GM19240 (cell line): ENCODE results near the gene ATP7B.
A peak's percentile ranks its signal among the peaks of the same experiment; 100 is the strongest.
"Not testable (repeated sequence)": the region's sequence is repeated elsewhere in the genome, so short reads cannot be mapped to it uniquely, and the experiment has no call there.

Experiments used
- DNase-seq: peaks from one replicate; pipeline ENCODE4 v3.0.0; 2011; ENCODE audit warnings: low spot score; ENCODE audit not compliant: insufficient read length

The ATP7B gene

GRCh38 chr13:52006523-52007245 is 4.6 kb downstream of the ATP7B start:
- DNase-seq = no peak

GRCh38 chr13:52005841-52006522 is 5.3 kb downstream of the ATP7B start:
- no peak for DNase-seq

- DNase-seq = no peak
These were observed 6.6 kb downstream of the ATP7B start for GRCh38 chr13:52004511-52005170.

- DNase-seq = no peak
These were observed 7.7 kb downstream of the ATP7B start for GRCh38 chr13:52003541-52003940.

- DNase-seq = no peak
These were observed 8.9 kb downstream of the ATP7B start for GRCh38 chr13:52002361-52002760.

GRCh38 chr13:52001120-52001731 is 10.0 kb downstream of the ATP7B start:
- DNase-seq = peak; percentile 25

GRCh38 chr13:51999921-52000320 is 11.3 kb downstream of the ATP7B start:
- DNase-seq = no peak

GRCh38 chr13:51999510-51999911 is 11.7 kb downstream of the ATP7B start:
- DNase-seq = no peak

GRCh38 chr13:51998723-51999509 is 12.3 kb downstream of the ATP7B start:
- DNase-seq = no peak

- no peak for DNase-seq
These were observed 13.5 kb downstream of the ATP7B start for GRCh38 chr13:51997641-51998330.

- no peak for DNase-seq
These were observed 14.1 kb downstream of the ATP7B start for GRCh38 chr13:51997186-51997585.

- DNase-seq = no peak
These were observed 14.6 kb downstream of the ATP7B start for GRCh38 chr13:51996641-51997040.

GRCh38 chr13:51995677-51996551 is 15.3 kb downstream of the ATP7B start:
- no peak for DNase-seq

GRCh38 chr13:51993713-51994112 is 17.5 kb downstream of the ATP7B start:
- no peak for DNase-seq

- DNase-seq = no peak
These were observed 22.1 kb downstream of the ATP7B start for GRCh38 chr13:51988988-51989618.

- not testable (repeated sequence) for DNase-seq
These were observed 26.3 kb downstream of the ATP7B start for GRCh38 chr13:51984904-51985303.

- not testable (repeated sequence) for DNase-seq
These were observed 28.0 kb downstream of the ATP7B start for GRCh38 chr13:51983292-51983691.

GRCh38 chr13:51981355-51981754 is 29.9 kb downstream of the ATP7B start:
- DNase-seq = no peak

GRCh38 chr13:51980908-51981307 is 30.3 kb downstream of the ATP7B start:
- no peak for DNase-seq
